ENCODE data around the gene THRB. TPM values are rescaled to one million over a fixed set of nuclear protein-coding genes. Genes with fewer than 3 reads are reported as not detected.
A peak's percentile ranks its signal among the peaks of the same experiment; 100 is the strongest.

Gene THRB
- total RNA-seq, 6 donors from 2014 or later = 5.5 to 15.2 (median 12.0) TPM

DNA sequence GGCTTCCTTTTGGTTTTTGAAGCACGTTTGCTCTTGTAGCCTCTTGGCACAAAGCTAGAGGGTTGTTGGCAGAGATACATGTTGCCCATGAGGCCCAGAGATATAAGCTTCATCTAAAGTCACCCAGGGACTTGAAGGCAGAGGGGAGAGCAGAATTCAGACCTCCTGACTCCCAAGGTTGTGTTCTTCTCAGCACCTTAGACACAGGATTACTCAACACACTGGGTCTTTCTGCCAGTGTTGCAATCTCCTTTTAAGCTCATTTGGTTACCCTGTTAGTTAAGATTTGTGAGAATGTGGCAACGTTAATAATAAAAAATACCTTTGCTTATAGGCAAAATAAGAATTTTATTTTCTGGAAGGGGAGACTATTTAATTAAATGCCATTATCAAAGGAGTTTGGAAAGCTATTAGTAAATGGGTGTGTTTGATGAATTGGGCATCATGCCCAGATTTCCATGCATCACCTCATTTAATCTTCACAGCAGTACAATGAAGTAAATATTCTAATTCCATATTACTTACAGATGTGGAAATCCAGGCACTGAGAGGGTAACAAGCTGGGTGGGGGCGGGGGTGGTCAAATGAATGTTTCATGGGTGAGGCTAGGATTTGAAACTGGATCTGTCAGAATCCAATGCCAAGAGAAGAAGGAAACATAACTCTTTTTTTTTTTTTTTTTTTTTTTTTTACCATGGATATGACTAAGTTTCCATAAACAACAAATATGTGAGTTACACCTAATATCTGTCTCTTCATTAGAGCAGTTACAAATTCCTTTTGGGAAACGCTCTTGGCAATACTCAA, 366.2 kb downstream of the THRB start:
- H3K4me3 ChIP-seq = no peak overlapping the region
- H3K27me3 ChIP-seq = no peaks in the 10 kb centered on the region
- H3K9me3 ChIP-seq = no peaks in the 10 kb centered on the region
- ATAC-seq (ENCODE audit: low FRiP score in 2 of 2) (peak in 1 of 2 donors; percentile 71), DNase-seq (peak in 1 of 2 donors; percentile 28)
- peaks cover 12 to 15% (median 13%) of the 10 kb centered on the region in 4 donors for H3K4me1 ChIP-seq
- peak overlapping the region in 1 of 4 donors; percentile 44 for H3K27ac ChIP-seq
- peaks cover 0 to 19% (median 1%) of the 10 kb centered on the region in 4 donors for H3K36me3 ChIP-seq
- WGBS, 2 donors = 53 to 55% methylated on average over 4 of the region's 4 CpGs
- TF ChIP-seq EP300 (IDR thresholded peaks at IDR 0.05) (no peak), POLR2A (IDR thresholded peaks at IDR 0.05) (no peak), POLR2AphosphoS5 (IDR thresholded peaks at IDR 0.05) (no peak)
- TF ChIP-seq, protein P1, sequence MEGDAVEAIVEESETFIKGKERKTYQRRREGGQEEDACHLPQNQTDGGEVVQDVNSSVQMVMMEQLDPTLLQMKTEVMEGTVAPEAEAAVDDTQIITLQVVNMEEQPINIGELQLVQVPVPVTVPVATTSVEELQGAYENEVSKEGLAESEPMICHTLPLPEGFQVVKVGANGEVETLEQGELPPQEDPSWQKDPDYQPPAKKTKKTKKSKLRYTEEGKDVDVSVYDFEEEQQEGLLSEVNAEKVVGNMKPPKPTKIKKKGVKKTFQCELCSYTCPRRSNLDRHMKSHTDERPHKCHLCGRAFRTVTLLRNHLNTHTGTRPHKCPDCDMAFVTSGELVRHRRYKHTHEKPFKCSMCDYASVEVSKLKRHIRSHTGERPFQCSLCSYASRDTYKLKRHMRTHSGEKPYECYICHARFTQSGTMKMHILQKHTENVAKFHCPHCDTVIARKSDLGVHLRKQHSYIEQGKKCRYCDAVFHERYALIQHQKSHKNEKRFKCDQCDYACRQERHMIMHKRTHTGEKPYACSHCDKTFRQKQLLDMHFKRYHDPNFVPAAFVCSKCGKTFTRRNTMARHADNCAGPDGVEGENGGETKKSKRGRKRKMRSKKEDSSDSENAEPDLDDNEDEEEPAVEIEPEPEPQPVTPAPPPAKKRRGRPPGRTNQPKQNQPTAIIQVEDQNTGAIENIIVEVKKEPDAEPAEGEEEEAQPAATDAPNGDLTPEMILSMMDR (IDR thresholded peaks at IDR 0.05) = no peak

DNA sequence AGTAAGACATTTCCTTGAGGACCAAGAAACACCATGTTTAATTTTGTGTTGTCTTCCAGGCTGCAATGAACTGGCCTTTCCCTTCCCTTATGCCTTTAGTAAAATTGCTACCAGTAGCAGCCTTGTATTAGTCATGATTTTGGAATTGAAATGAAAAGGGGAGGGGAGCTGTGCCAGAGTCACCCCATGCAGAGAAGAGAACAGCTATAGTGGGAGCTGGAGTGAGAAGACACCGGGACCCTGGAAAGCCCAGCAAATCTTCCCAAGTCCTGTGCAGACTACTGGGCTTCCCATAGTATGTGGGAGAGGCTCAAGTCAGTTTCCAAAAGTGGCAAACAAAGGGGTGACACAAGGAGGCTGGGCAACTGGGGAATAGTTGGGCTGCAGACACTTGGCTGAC, 371.1 kb downstream of the THRB start:
- peaks cover 0 to 4% (median 1%) of the 10 kb centered on the region in 4 donors for H3K36me3 ChIP-seq
- 80 to 86% methylated on average over 1 of the region's 1 CpG for WGBS, 2 donors
- H3K9me3 ChIP-seq = no peaks in the 10 kb centered on the region
- DNase-seq (no peak), ATAC-seq (ENCODE audit: low FRiP score in 2 of 2) (no peak)
- no peak for TF ChIP-seq POLR2AphosphoS5 (IDR thresholded peaks at IDR 0.05)
- TF ChIP-seq POLR2A (IDR thresholded peaks at IDR 0.05) = no peak
- TF ChIP-seq EP300 (IDR thresholded peaks at IDR 0.05) = no peak
- TF ChIP-seq, protein P1 (IDR thresholded peaks at IDR 0.05) = no peak
- H3K4me3 ChIP-seq = no peak overlapping the region
- no peak overlapping the region for H3K27ac ChIP-seq
- peaks cover 10 to 21% (median 18%) of the 10 kb centered on the region in 4 donors for H3K4me1 ChIP-seq
- H3K27me3 ChIP-seq = no peaks in the 10 kb centered on the region

DNA sequence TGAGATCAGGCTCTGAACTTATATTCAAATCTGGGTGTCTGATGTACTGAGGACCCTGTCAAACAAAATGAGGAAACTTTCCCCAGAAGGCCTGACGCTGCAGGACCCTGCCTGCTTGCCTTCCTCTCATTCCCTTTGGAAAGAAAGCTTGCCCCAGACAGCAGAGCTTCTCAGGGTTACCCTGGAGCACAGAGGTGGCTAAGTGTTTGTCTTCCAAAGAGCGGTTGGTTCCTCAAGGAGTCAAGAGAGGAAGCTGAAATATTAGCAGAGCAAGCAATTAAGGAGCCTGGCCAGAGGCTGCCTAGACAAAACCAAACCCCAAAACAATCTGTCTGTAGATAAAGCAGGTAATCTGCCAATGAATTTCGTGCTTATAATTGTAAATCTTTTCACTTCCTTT, 374.2 kb downstream of the THRB start:
- no peak for TF ChIP-seq EP300 (IDR thresholded peaks at IDR 0.05)
- TF ChIP-seq, protein P1 (IDR thresholded peaks at IDR 0.05) = no peak
- no peak for TF ChIP-seq POLR2AphosphoS5 (IDR thresholded peaks at IDR 0.05)
- no peak for TF ChIP-seq POLR2A (IDR thresholded peaks at IDR 0.05)

DNA sequence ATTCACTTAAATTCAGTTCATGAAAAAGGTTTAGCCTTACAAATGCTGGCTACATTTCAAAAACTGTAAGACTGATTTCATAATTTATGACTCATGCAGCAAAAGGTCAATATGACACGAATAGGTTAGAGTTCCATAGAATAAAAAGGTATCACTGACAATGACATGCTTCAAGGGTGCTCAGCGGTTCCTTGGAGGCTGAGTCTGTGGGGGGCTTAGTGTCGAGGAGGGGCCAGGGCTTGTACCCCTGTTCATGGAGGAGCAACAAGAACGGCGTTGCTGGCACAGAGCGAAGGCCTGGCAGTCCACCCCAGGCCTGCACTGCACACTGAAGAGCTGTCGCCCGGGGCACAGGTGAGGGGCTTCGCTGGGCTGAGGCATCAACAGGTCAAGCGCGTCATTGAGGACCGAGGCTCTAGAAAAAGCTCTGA, 375.3 kb downstream of the THRB start:
- Histone ChIP-seq H3K27ac (no peak overlapping the region), H3K36me3 (no peaks in the 10 kb centered on the region), H3K27me3 (no peaks in the 10 kb centered on the region), H3K9me3 (no peaks in the 10 kb centered on the region), H3K4me1 (peaks cover 5 to 14% (median 11%) of the 10 kb centered on the region in 4 donors), H3K4me3 (no peak overlapping the region)
- DNase-seq (peak in 1 of 2 donors; percentile 41), ATAC-seq (ENCODE audit: low FRiP score in 2 of 2) (peak; percentile 26 to 34)
- TF ChIP-seq POLR2AphosphoS5 (IDR thresholded peaks at IDR 0.05) (peak in 1 of 2 donors; percentile 30), EP300 (IDR thresholded peaks at IDR 0.05) (no peak)
- 82 to 85% methylated on average over 12 of the region's 12 CpGs for WGBS, 2 donors

More for the DNA sequence above, 374.2 kb downstream of the THRB start:
- H3K36me3 ChIP-seq = no peaks in the 10 kb centered on the region
- peaks cover 5 to 14% (median 11%) of the 10 kb centered on the region in 4 donors for H3K4me1 ChIP-seq
- no peaks in the 10 kb centered on the region for H3K27me3 ChIP-seq
- H3K4me3 ChIP-seq = no peak overlapping the region
- H3K9me3 ChIP-seq = no peaks in the 10 kb centered on the region
- peak overlapping the region in 1 of 4 donors; percentile 0 for H3K27ac ChIP-seq
- peak in 1 of 2 donors; percentile 51 for DNase-seq
- ATAC-seq (ENCODE audit: low FRiP score in 2 of 2) = peak in 1 of 2 donors; percentile 20
- WGBS, 2 donors = 55 to 59% methylated on average over 3 of the region's 3 CpGs

DNA sequence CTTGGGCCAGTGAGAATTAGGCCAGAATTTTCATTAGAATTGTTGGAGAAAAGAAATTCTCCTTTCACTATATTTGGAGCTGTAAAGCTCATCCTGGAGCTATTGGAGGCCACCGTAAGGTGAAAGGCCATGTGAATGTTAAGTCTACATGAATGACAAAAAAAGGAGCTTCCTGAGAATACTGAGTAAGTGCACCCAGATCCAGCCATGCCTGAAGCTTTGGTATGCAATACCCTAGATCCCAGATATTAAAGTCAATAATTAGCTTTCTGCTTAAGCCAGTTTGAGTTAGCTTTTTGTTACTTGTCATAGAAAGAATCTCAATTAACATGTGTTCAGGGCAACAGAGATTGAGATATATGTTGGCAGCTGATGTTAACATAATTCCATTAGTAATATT, 377.1 kb downstream of the THRB start:
- no peaks in the 10 kb centered on the region for H3K27me3 ChIP-seq
- no peaks in the 10 kb centered on the region for H3K36me3 ChIP-seq
- TF ChIP-seq, protein P1 (IDR thresholded peaks at IDR 0.05) = no peak
- TF ChIP-seq EP300 (IDR thresholded peaks at IDR 0.05) = no peak
- TF ChIP-seq POLR2AphosphoS5 (IDR thresholded peaks at IDR 0.05) = no peak
- no peak for TF ChIP-seq POLR2A (IDR thresholded peaks at IDR 0.05)
- H3K4me1 ChIP-seq = peaks cover 5 to 14% (median 11%) of the 10 kb centered on the region in 4 donors
- ATAC-seq (ENCODE audit: low FRiP score in 2 of 2) (no peak), DNase-seq (no peak)
- H3K9me3 ChIP-seq = no peaks in the 10 kb centered on the region
- H3K4me3 ChIP-seq = no peak overlapping the region
- 91 to 100% methylated on average over 1 of the region's 1 CpG for WGBS, 2 donors
- no peak overlapping the region for H3K27ac ChIP-seq

Measured in upper lobe of left lung (tissue), 6 donors.